Caco-2 (cell line): Measurements from ENCODE around the gene LIPC. TPM values are rescaled to one million over a fixed set of nuclear protein-coding genes. Genes with fewer than 3 reads are reported as not detected.

Experiments
- BruUV-seq: library from RNA; stranded (reverse); fragments of 400-500 nt; replicated peaks from 2 replicates; lab custom pipeline; 2021; lab: Mats Ljungman, UMichigan
- CTCF ChIA-PET: fragments of 300-600 bp; sonication (Branson Sonifier 250); formaldehyde crosslinking; loops from one replicate; lab custom pipeline; 2022; ENCODE audit warnings: antibody characterized with exemption; lab: Charles Lee
- POLR2A ChIA-PET: fragments of 300-600 bp; sonication (Branson Sonifier 250); formaldehyde crosslinking; loops from one replicate; lab custom pipeline; 2022; ENCODE audit warnings: antibody characterized with exemption; lab: Charles Lee
- DNase-seq, 2 experiments: peaks; one replicate each; pipeline versions ENCODE4 v3.0.0 to v3.0.0-alpha.2; 2020 to 2022
- H3K27me3 ChIP-seq: replicated peaks from 2 replicates; pipeline ENCODE4 v1.6.0; 2011; ENCODE audit warnings: low read length; ENCODE audit not compliant: control insufficient read depth, insufficient read depth
- H3K36me3 ChIP-seq: 2 replicates; pipeline ENCODE4 v1.5.1; 2011; ENCODE audit warnings: low read length; ENCODE audit not compliant: control insufficient read depth, insufficient read depth
- H3K4me1 ChIP-seq: fragments of 250-450 bp; sonication (Bioruptor Pico); 2 replicates; pipeline ENCODE4 v1.5.1; 2020; ENCODE audit warnings: mild to moderate bottlenecking
- H3K4me3 ChIP-seq: 2 replicates; pipeline ENCODE4 v1.5.1; 2011; ENCODE audit warnings: low read depth, mild to moderate bottlenecking, control low read depth, low read length
- H3K9me3 ChIP-seq: fragments of 250-450 bp; sonication (Bioruptor Pico); 2 replicates; pipeline ENCODE4 v1.5.1; 2020; ENCODE audit warnings: mild to moderate bottlenecking, moderate library complexity
- H3K27ac Mint-ChIP-seq: one replicate; pipeline ENCODE4 v1.8.0; 2022; ENCODE audit warnings: mixed read lengths; ENCODE audit not compliant: unreplicated experiment
- H3K27me3 Mint-ChIP-seq: one replicate; pipeline ENCODE4 v1.8.0; 2022; ENCODE audit warnings: mixed read lengths; ENCODE audit not compliant: insufficient read depth, unreplicated experiment
- H3K36me3 Mint-ChIP-seq: one replicate; pipeline ENCODE4 v1.8.0; 2022; ENCODE audit warnings: mild to moderate bottlenecking, mixed read lengths; ENCODE audit not compliant: insufficient read depth, unreplicated experiment
- H3K4me1 Mint-ChIP-seq: one replicate; pipeline ENCODE4 v1.8.0; 2022; ENCODE audit warnings: low read depth, mixed read lengths; ENCODE audit not compliant: unreplicated experiment
- H3K4me3 Mint-ChIP-seq: one replicate; pipeline ENCODE4 v1.8.0; 2022; ENCODE audit warnings: mild to moderate bottlenecking, moderate library complexity, mixed read lengths; ENCODE audit not compliant: unreplicated experiment
- H3K9me3 Mint-ChIP-seq: one replicate; pipeline ENCODE4 v1.8.0; 2022; ENCODE audit warnings: mixed read lengths; ENCODE audit not compliant: unreplicated experiment
- intact Hi-C: fragments of 100-400 bp; cut with micrococcal nuclease; formaldehyde crosslinking; loops from one replicate; pipeline ENCODE4 v1.10.0; 2022; ENCODE audit not compliant: unreplicated experiment
- total RNA-seq: library from RNA; stranded (reverse); gene quantifications from 2 replicates; pipeline ENCODE4 v1.2.3, GENCODE V29; 2022
- TF ChIP-seq, protein P1 (sequence below), 2 experiments: fragments of 200-600 bp in 1 of 2; IDR thresholded peaks; 1 replicate in 1 of 2; 2 replicates in 1 of 2; pipeline versions ENCODE4 v1.5.1 to v1.8.0; 2011 to 2022; ENCODE audit warnings: antibody characterized with exemption in 1 of 2, control low read depth in 1 of 2, inconsistent platforms in 1 of 2, low read depth in 1 of 2, low read length in 1 of 2, mild to moderate bottlenecking in 1 of 2, moderate library complexity in 1 of 2; ENCODE audit not compliant: insufficient read depth in 1 of 2, severe bottlenecking in 1 of 2, unreplicated experiment in 1 of 2

The LIPC gene
- total RNA-seq, 1 experiment from 2014 or later = 17.6 TPM

GRCh38 chr15:58487724-58488120, 55.9 kb downstream of the LIPC start:
- BruUV-seq = no TSS peak
- Histone ChIP-seq H3K9me3 (peaks cover 10% of the 10 kb centered on the region; the same call in 1 of the 2 replicates), H3K4me3 (no peak overlapping the region), H3K36me3 (no peaks in the 10 kb centered on the region), H3K4me1 (peaks cover 7% of the 10 kb centered on the region), H3K27me3 (no peaks in the 10 kb centered on the region)
- no peaks in the 10 kb centered on the region for H3K36me3 Mint-ChIP-seq
- ChIA-PET CTCF (no interaction called here), POLR2A (no interaction called here)
- peaks cover 32% of the 10 kb centered on the region for H3K4me1 Mint-ChIP-seq
- no peak for DNase-seq
- H3K9me3 Mint-ChIP-seq = no peaks in the 10 kb centered on the region
- H3K4me3 Mint-ChIP-seq = no peak overlapping the region
- intact Hi-C loops = no loop called here
- TF ChIP-seq, protein P1, sequence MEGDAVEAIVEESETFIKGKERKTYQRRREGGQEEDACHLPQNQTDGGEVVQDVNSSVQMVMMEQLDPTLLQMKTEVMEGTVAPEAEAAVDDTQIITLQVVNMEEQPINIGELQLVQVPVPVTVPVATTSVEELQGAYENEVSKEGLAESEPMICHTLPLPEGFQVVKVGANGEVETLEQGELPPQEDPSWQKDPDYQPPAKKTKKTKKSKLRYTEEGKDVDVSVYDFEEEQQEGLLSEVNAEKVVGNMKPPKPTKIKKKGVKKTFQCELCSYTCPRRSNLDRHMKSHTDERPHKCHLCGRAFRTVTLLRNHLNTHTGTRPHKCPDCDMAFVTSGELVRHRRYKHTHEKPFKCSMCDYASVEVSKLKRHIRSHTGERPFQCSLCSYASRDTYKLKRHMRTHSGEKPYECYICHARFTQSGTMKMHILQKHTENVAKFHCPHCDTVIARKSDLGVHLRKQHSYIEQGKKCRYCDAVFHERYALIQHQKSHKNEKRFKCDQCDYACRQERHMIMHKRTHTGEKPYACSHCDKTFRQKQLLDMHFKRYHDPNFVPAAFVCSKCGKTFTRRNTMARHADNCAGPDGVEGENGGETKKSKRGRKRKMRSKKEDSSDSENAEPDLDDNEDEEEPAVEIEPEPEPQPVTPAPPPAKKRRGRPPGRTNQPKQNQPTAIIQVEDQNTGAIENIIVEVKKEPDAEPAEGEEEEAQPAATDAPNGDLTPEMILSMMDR (IDR thresholded peaks at IDR 0.05; ENCODE audit: insufficient read depth in 1 of 2, low read depth in 1 of 2, low read length in 1 of 2, severe bottlenecking in 1 of 2, unreplicated experiment in 1 of 2) = no peak
- H3K27ac Mint-ChIP-seq = no peak overlapping the region
- H3K27me3 Mint-ChIP-seq = no peaks in the 10 kb centered on the region

DNA sequence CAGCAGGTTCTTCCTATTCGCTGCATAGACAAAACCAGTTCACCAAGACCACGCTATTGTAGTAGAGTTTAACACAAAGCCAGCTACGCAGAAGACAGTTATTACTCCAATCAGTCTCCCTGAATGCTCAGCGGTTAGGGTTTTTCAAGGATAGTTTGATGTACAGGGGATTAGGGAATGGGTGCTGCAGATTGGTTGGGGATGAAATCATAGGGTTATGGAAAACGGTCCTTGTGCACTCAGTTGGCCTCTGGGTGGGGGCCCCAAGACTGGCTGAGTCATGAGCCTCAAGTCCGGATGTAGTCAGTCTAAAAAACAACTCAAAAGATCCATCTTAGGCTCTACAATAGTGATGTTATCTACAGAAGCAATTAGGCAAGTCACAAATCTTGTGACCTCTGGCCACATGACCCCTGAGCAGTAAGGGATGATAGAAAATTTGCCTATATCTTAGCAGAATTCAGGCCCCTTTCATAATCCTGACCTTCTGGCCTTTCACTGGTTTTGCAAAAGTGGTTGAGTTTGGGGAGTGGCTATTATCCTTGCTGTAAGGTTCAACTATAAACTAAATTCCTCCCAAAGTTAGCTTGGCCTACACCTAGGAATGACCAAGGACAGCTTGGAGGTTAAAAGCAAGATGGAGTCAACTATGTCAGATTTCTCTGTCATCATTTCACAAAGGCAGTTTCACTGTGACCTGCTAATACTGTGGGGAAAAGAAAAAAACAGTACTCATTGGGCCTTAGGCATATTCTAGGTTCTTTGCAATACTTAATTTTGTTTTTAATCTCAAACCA, 57.7 kb downstream of the LIPC start:
- peaks cover 28% of the 10 kb centered on the region for H3K4me1 Mint-ChIP-seq
- H3K27me3 ChIP-seq = no peaks in the 10 kb centered on the region
- peaks cover 6% of the 10 kb centered on the region for H3K4me1 ChIP-seq
- H3K9me3 ChIP-seq = peaks cover 10% of the 10 kb centered on the region; the same call in 1 of the 2 replicates
- no peaks in the 10 kb centered on the region for H3K36me3 ChIP-seq
- no peak overlapping the region for H3K27ac Mint-ChIP-seq
- no peak overlapping the region for H3K4me3 Mint-ChIP-seq
- TF ChIP-seq, protein P1 (IDR thresholded peaks at IDR 0.05; ENCODE audit: insufficient read depth in 1 of 2, low read depth in 1 of 2, low read length in 1 of 2, severe bottlenecking in 1 of 2, unreplicated experiment in 1 of 2) = no peak
- BruUV-seq = no TSS peak
- ChIA-PET POLR2A (no interaction called here), CTCF (no interaction called here)
- H3K9me3 Mint-ChIP-seq = no peaks in the 10 kb centered on the region
- intact Hi-C loops = no loop called here
- DNase-seq = no peak
- no peak overlapping the region for H3K4me3 ChIP-seq
- H3K27me3 Mint-ChIP-seq = no peaks in the 10 kb centered on the region
- H3K36me3 Mint-ChIP-seq = no peaks in the 10 kb centered on the region

DNA sequence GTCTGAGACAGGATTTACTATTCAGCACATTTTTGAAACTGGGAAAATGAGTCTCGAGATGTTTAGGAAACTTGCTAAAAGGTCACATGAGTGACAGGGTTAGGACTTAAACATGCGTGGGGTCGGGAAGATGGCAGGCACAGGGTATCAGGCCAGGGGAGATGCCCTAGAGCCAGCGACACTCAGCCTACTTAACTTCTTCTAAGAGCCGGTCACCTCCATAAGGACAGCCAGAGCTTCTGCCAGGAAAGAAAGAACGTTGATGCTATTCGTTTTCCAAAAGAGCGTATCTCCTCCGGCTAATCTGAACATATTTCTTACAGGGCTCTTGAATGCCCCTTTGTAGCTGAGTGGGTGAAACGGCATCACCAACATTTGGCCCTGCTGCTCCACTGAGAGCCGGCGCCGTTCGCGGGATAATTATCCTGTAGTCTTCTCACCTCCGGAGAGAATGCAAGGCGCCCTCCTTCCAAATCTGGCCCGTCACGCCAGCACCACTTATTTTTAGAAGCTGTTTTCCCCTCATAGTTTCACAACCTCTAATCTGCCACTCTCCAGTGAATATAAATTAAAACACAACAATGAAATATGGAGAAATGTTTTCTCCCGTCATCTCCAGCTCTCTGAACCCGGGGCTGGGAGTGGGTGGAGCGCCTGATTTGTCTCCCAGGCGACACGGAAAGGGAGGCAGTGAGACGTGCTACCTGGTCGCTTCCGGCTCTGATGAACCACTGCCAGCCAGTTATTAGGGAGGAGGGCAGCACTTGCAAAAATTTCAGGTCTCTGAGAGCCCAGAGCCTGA, 58.5 kb downstream of the LIPC start:
- CTCF ChIA-PET = no interaction called here

More for the DNA sequence above, 58.5 kb downstream of the LIPC start:
- Histone ChIP-seq H3K36me3 (no peaks in the 10 kb centered on the region), H3K27me3 (no peaks in the 10 kb centered on the region), H3K9me3 (peaks cover 10% of the 10 kb centered on the region; the same call in 1 of the 2 replicates), H3K4me3 (no peak overlapping the region), H3K4me1 (no peaks in the 10 kb centered on the region)
- Mint-ChIP-seq H3K36me3 (no peaks in the 10 kb centered on the region), H3K9me3 (no peaks in the 10 kb centered on the region), H3K4me3 (no peak overlapping the region), H3K27me3 (no peaks in the 10 kb centered on the region), H3K4me1 (peaks cover 20% of the 10 kb centered on the region), H3K27ac (no peak overlapping the region)
- no TSS peak for BruUV-seq
- POLR2A ChIA-PET = no interaction called here
- no peak for DNase-seq
- TF ChIP-seq, protein P1 (IDR thresholded peaks at IDR 0.05; ENCODE audit: insufficient read depth in 1 of 2, low read depth in 1 of 2, low read length in 1 of 2, severe bottlenecking in 1 of 2, unreplicated experiment in 1 of 2) = no peak
- intact Hi-C loops = no loop called here
